DND-41 (cell line): Measurements from ENCODE around the gene AUH.

ENCODE experiments used
- CTCF ChIP-seq: IDR thresholded peaks from 2 replicates; pipeline ENCODE4 v1.5.1; 2012; ENCODE audit warnings: borderline replicate concordance, low read length, moderate library complexity, mild to moderate bottlenecking; ENCODE audit not compliant: poor library complexity, severe bottlenecking; ENCODE audit errors: extremely low read depth
- EZH2 ChIP-seq: IDR thresholded peaks from 3 replicates; pipeline ENCODE4 v1.6.1; 2012; ENCODE audit warnings: borderline replicate concordance, low read depth, mild to moderate bottlenecking, moderate library complexity, low read length, inconsistent platforms; ENCODE audit not compliant: severe bottlenecking

- no peak for TF ChIP-seq CTCF
- no peak for TF ChIP-seq EZH2
Measured at GRCh38 chr9:91212596-91213243, 149.0 kb downstream of the AUH start.
